Thoracic aorta (tissue), 2 donors: ENCODE data around the gene RAB35. TPM values are rescaled to one million over a fixed set of nuclear protein-coding genes. Genes with fewer than 3 reads are reported as not detected.

Experiments used
- ATAC-seq: fragments of 150-250 bp; one replicate; pipeline ENCODE4 v1.8.0; 2017; ENCODE audit warnings: low read depth; ENCODE audit not compliant: insufficient number of reproducible peaks, low FRiP score
- DNase-seq: peaks from one replicate; pipeline ENCODE4 v3.0.0-alpha.2; 2020; ENCODE audit warnings: low spot score
- H3K27ac ChIP-seq, 2 donors: fragments of 200-600 bp; sonication (generic); 1 replicate in 1 of 2; 2 replicates in 1 of 2; pipeline ENCODE4 v1.5.1; 2016; ENCODE audit warnings: mild to moderate bottlenecking in 2 of 2, moderate library complexity in 2 of 2
- H3K27me3 ChIP-seq: fragments of 200-600 bp; sonication (generic); replicated peaks from 2 replicates; pipeline ENCODE4 v1.6.0; 2016; ENCODE audit warnings: mild to moderate bottlenecking; ENCODE audit not compliant: insufficient read depth
- H3K36me3 ChIP-seq: fragments of 200-600 bp; sonication (generic); one replicate; pipeline ENCODE4 v1.5.1; 2016
- H3K4me1 ChIP-seq, 2 donors: fragments of 200-600 bp; sonication (generic); 1 replicate in 1 of 2; 2 replicates in 1 of 2; pipeline versions ENCODE4 v1.5.1 to v1.6.0; 2016; ENCODE audit warnings: low read depth in 2 of 2, mild to moderate bottlenecking in 1 of 2; ENCODE audit not compliant: control insufficient read depth in 1 of 2
- H3K4me3 ChIP-seq: fragments of 200-600 bp; sonication (generic); 2 replicates; pipeline ENCODE4 v1.5.1; 2016; ENCODE audit warnings: mild to moderate bottlenecking
- H3K9me3 ChIP-seq: fragments of 200-600 bp; sonication (generic); 2 replicates; pipeline ENCODE4 v1.5.1; 2016
- CTCF ChIP-seq: fragments of 200-600 bp; sonication (generic); IDR thresholded peaks from one replicate; pipeline ENCODE4 v1.5.1; 2019; ENCODE audit warnings: antibody characterized with exemption
- total RNA-seq, 2 donors: library from RNA; depleted of rRNA; stranded (reverse); fragments of >200 nt; gene quantifications; one replicate each; pipeline versions ENCODE4 v1.1.0 to v1.2.3, GENCODE V29; 2016

Gene RAB35
- 10 to 100 TPM; 23.2 to 30.3 TPM for total RNA-seq

GRCh38 chr12:120116441-120116791 is at the start of gene RAB35:
RAB35 (minus strand) TSS chr12:120116753; CDS start chr12:120116650, 103 bp downstream.
- TF ChIP-seq CTCF, result no peak
- DNase-seq, result no peak
- Histone ChIP-seq H3K4me1 (peaks cover 24 to 45% of the 10 kb centered on the region in 2 donors), H3K27ac (peak within 1 kb of the TSS; percentile 91 to 94), H3K4me3 (peak within 1 kb of the TSS; percentile 79), H3K9me3 (no peaks in the 10 kb centered on the region), H3K27me3 (no peaks in the 10 kb centered on the region), H3K36me3 (no peaks in the 10 kb centered on the region)
- peak; percentile 32 for ATAC-seq

- H3K4me3 ChIP-seq, result no peak overlapping the region
- H3K9me3 ChIP-seq, result no peaks in the 10 kb centered on the region
- no peaks in the 10 kb centered on the region for H3K4me1 ChIP-seq
- no peak for TF ChIP-seq CTCF
- DNase-seq, result no peak
- ATAC-seq, result no peak
- H3K27ac ChIP-seq, result no peak overlapping the region
- peaks cover 70% of the 10 kb centered on the region for H3K36me3 ChIP-seq
- H3K27me3 ChIP-seq, result no peaks in the 10 kb centered on the region
Measured at GRCh38 chr12:120164293-120164692, 47.7 kb upstream of the RAB35 start.

GRCh38 chr12:120162763-120163162 is 46.2 kb upstream of the RAB35 start:
- ATAC-seq (no peak), DNase-seq (no peak)
- no peaks in the 10 kb centered on the region for H3K4me1 ChIP-seq
- no peak overlapping the region for H3K4me3 ChIP-seq
- H3K27ac ChIP-seq, result no peak overlapping the region
- no peak for TF ChIP-seq CTCF
- no peaks in the 10 kb centered on the region for H3K27me3 ChIP-seq
- H3K36me3 ChIP-seq, result peaks cover 68% of the 10 kb centered on the region
- H3K9me3 ChIP-seq, result no peaks in the 10 kb centered on the region

- Histone ChIP-seq H3K36me3 (peaks cover 74% of the 10 kb centered on the region), H3K9me3 (no peaks in the 10 kb centered on the region)
- ATAC-seq, result no peak
Measured at GRCh38 chr12:120161852-120162251, 45.3 kb upstream of the RAB35 start.

GRCh38 chr12:120159509-120160237 is 43.1 kb upstream of the RAB35 start:
- Histone ChIP-seq H3K4me1 (no peaks in the 10 kb centered on the region), H3K27me3 (no peaks in the 10 kb centered on the region), H3K9me3 (no peaks in the 10 kb centered on the region), H3K36me3 (peaks cover 89% of the 10 kb centered on the region), H3K27ac (no peak overlapping the region), H3K4me3 (no peak overlapping the region)
- no peak for TF ChIP-seq CTCF
- ATAC-seq (no peak), DNase-seq (no peak)

More at GRCh38 chr12:120161852-120162251, 45.3 kb upstream of the RAB35 start:
- H3K4me1 ChIP-seq, result no peaks in the 10 kb centered on the region
- no peak for DNase-seq
- no peaks in the 10 kb centered on the region for H3K27me3 ChIP-seq
- no peak for TF ChIP-seq CTCF
- H3K4me3 ChIP-seq, result no peak overlapping the region
- H3K27ac ChIP-seq, result no peak overlapping the region
